Measurements from ENCODE around the gene MPHOSPH8. TPM values are rescaled to one million over a fixed set of nuclear protein-coding genes. Genes with fewer than 3 reads are reported as not detected.

Gene MPHOSPH8
- total and polyA plus RNA-seq, 2 of the 4 experiments (the other 2 are of a cell fraction) = 11.7 to 16.4 TPM

- TF ChIP-seq RFX5 (IDR thresholded peaks at IDR 0.05; ENCODE audit: low read depth, low read length) = no peak
- TF ChIP-seq MXI1 (IDR thresholded peaks at IDR 0.05; ENCODE audit: borderline replicate concordance, low read depth, low read length) = no peak
- TF ChIP-seq USF2 (IDR thresholded peaks at IDR 0.05; ENCODE audit: low read depth, low read length) = no peak
- no peak for TF ChIP-seq MAZ (IDR thresholded peaks at IDR 0.05; ENCODE audit: borderline replicate concordance, low read depth, low read length)
- peaks cover 3 to 4% of the 10 kb centered on the region in 2 experiments; a peak in 3 of 4 replicates for H3K79me1 ChIP-seq (ENCODE audit: low read depth in 1 of 2, low read length in 2 of 2)
- no peak overlapping the region for H2AFZ ChIP-seq (replicated peaks; ENCODE audit: low read length, poor library complexity)
- H4K5ac ChIP-seq (ENCODE audit: low read depth, low read length) = no peak overlapping the region
- no peak overlapping the region for H2BK20ac ChIP-seq (ENCODE audit: low read depth, low read length)
- no peak overlapping the region for H2AK5ac ChIP-seq (ENCODE audit: low read depth, low read length)
- no peaks in the 10 kb centered on the region for H3K9me3 ChIP-seq (ENCODE audit: control insufficient read depth, insufficient read depth, low read length)
- H2AK9ac ChIP-seq (replicated peaks; ENCODE audit: low read depth, low read length, poor library complexity) = no peak overlapping the region
- no peaks in the 10 kb centered on the region for H3K27me3 ChIP-seq (ENCODE audit: control insufficient read depth, insufficient read depth, low read length)
- H3K4me3 ChIP-seq (ENCODE audit: insufficient read depth, low read depth, low read length) = no peak overlapping the region
- ChIA-PET POLR2A (ENCODE audit: unreplicated experiment) (no interaction called here), CTCF (no interaction called here)
- H3K14ac ChIP-seq (replicated peaks; ENCODE audit: low read depth, low read length) = no peak overlapping the region
- H3K36me3 ChIP-seq (ENCODE audit: control insufficient read depth, insufficient read depth, low read length) = peaks cover 25% of the 10 kb centered on the region
- intact Hi-C loops (cut with micrococcal nuclease) (no loop called here), dilution Hi-C loops (cut with HindIII; ENCODE audit: low sequenced_read_pairs, unreplicated experiment) (no loop called here), in situ Hi-C loops (cut with MboI; ENCODE audit: low sequenced_read_pairs) (loop anchor here (25.0 kb wide), 1 partner anchor 328 kb away; no protein-coding TSS in a partner anchor)
- no peak overlapping the region for H3K4me2 ChIP-seq (ENCODE audit: low read depth, low read length)
- no peak overlapping the region for H3K4ac ChIP-seq (ENCODE audit: low read depth, low read length)
- H4K20me1 ChIP-seq (ENCODE audit: insufficient read depth, low read length) = no peaks in the 10 kb centered on the region; the same call in 1 of the 2 replicates
- no peak overlapping the region for H3K56ac ChIP-seq (ENCODE audit: extremely low read depth, insufficient read depth, low read length)
- H3K9ac ChIP-seq (ENCODE audit: low read depth, low read length) = no peak overlapping the region
- no peaks in the 10 kb centered on the region for H3K4me1 ChIP-seq (ENCODE audit: control insufficient read depth, insufficient read depth, low read length)
- ATAC-seq (ENCODE audit: low read depth) (no peak), DNase-seq (no peak)
- no peak overlapping the region for H3K27ac ChIP-seq (ENCODE audit: insufficient read depth, low read length)
- no peak overlapping the region for H2BK5ac ChIP-seq (ENCODE audit: low read depth, low read length, poor library complexity, severe bottlenecking)
- H3K9me1 ChIP-seq (ENCODE audit: insufficient read depth, low read length) = peaks cover 4% of the 10 kb centered on the region; the same call in 1 of the 2 replicates
- no peak overlapping the region for H4K8ac ChIP-seq (ENCODE audit: low read depth in 2 of 2, low read length in 2 of 2)
- no peak overlapping the region for H2BK15ac ChIP-seq (ENCODE audit: low read depth, low read length)
- no peak overlapping the region for H2BK120ac ChIP-seq (ENCODE audit: low read depth, low read length)
- H3K18ac ChIP-seq (ENCODE audit: low read depth, low read length) = no peak overlapping the region
- no TSS peak for BruUV-seq (replicated peaks)
- H3K23ac ChIP-seq (ENCODE audit: low read depth, low read length) = no peak overlapping the region
- H4K91ac ChIP-seq (ENCODE audit: insufficient read depth, low read depth, low read length) = no peak overlapping the region
Measured at GRCh38 chr13:19658831-19659230, 25.4 kb downstream of the MPHOSPH8 start.
